NCI-H82 treated with DMSO at 0.1 percent for 48 hours (cell line): ENCODE results near the gene MPDZ.

Experiments used
- DNase-seq: peaks from one replicate; lab custom pipeline; 2025; ENCODE audit not compliant: unreplicated experiment; lab: John Stamatoyannopoulos, UW

MPDZ gene

DNA sequence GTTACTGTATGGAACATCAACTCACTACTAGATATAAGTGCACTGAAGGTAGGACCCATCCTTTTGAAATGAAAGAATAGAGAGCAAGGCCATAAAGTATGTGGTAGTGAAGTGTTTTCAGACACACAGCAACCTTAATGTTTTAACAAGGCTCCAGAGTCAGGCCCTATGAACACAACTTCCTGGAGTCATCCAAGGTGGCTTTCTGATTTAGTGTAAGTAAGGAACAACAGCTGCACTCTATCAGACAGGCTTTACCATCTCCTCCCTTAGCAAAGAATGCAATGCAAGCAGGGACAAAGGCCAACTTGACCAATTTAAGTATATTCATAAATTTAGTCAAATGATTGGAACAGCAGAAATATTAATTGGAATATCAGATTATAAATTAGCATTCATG lies 90.1 kb downstream of the MPDZ start:
- DNase-seq, result no peak

DNA sequence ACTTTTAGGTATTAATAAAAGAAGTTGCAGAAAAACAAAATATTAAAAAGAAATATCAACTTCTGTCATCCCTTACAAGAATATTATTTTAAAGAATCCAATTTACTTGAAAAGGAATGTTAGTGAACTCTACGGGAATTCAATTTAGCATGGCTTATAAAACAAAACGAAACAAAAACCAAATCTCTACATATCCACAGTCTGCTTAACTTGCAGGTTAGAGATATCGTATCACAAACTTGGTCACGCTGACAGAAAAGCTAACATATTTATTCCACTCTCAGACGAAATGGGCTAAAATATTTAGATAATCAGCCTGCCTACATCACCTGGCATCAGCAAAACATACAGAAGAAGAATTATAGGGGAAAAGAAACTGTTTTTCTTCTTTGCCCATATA lies 92.7 kb downstream of the MPDZ start:
- no peak for DNase-seq

DNA sequence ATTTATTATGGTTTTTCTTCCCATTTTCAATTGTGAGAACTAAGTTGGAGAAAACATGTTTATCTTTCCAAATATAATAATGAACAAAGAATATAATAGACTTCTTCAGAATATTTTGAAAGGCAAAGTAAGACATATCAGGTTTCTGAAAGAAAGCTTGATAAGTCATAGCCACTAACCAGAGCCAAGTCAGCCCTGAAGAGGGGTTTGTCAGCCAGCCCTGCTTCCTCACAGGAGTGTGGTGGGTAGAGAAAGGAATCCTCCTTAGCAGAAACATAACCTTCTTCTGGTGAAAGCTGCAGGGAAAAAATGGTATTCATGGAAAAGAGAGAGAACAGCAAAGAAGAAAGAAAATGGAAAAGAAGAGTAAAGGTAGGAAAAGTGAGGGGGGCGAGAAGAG lies 93.4 kb downstream of the MPDZ start:
- no peak for DNase-seq

DNA sequence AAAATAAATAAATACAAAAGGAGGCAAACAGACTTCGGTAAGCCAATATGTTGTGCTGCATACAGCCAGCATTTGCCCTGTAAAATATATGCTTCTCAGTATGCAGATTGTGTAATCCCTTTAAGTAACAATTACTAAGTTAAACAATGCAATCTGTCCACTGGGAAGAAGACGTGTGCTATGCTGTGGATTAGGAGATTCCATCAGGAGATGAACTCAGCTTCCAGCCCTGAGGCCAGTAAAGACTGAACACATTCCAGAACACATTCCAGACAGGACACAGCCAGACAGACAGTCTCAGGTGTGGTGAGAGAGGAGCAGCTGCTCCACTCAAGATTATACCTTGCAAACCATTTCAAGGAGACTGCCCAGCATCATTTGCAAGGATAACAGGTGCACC lies 97.8 kb downstream of the MPDZ start:
- peak; percentile 74 for DNase-seq

DNA sequence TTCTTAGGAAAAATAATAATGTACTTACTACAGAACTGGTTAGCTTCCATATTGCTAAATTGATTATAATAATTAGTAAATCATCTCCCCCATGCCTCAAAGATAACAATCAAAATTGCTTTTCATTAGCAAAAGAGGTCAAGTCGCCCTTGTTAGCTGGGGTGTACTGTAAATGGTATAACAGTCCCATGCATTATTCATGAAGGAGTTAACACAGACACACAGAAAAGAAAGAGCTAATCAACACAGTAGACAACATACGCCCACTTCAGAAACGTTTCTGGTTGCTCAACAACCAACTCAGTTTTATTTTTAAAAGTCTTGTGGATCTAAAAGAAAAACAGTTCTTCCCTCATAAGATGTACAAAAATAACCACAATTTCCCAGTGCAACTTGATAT lies 100.2 kb downstream of the MPDZ start:
- DNase-seq, result no peak

DNA sequence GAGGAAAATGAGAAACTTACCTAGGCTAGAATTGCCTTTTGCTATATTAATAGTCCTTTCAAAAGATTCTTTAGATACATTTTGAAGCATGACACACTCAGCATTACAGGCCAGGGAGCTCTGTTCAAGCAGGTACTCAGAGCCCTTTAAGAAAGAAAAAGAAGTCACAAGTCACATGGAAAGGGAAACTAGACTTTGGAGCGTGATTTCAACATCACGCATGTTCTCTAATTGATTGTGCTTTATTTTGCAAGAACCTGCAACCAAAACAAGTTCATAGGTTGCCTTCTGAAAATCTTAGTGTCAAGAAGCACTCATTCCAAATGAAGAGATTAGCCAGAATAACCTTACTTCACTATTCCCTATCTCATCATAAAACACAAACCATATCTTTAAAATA lies 103.8 kb downstream of the MPDZ start:
- DNase-seq, result no peak

DNA sequence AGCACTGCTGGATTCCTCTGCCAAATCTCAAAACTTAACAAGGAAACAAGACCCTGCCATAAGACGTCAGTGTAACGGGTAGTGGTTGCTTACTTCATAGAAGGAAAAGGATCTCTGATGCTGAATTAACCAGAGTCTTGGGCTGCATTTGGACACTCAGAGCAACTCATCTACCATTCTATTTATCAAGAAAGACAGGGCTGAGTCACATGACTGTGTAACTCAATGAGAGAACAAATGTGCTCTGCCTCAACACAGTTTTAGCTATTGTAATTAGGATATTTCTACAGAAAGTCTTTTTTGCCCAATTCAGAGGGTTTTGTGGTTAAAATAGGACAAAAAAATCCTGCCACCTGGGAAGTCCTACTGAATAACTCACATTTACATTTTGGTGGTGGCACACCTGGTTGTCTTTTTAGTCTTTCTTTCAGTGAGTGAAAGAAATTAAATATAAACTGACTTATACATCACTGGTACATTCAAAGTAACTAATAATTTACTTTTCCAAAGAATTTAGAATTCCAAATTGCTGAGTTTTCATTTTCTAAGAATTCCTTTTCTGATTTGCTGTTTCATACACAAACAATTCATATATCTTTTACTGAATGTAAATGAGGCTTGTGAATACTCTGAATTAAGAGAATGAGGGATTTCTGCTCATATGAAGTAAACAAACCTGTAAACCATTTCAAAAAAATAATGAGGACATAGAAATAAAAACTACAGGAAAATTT lies 104.4 kb downstream of the MPDZ start:
- DNase-seq, result no peak

DNA sequence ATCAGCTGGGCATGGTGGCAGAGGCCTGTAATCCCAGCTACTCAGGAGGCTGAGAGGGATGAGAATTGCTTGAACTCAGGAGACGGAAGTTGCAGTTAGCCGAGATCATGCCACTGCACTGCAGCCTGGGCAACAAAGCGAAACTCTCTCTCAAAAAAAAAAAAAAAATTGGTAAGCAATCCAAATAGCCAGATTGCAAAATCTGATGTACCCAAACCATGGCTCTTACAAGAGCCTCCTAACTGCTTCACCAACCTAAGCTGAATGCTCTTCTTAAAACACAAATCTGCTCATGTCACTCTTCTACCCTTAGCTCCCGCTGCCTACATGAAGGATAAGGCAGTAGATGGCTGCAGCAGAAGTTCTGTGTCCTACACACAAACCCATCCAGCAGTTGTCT lies 105.9 kb downstream of the MPDZ start:
- no peak for DNase-seq

DNA sequence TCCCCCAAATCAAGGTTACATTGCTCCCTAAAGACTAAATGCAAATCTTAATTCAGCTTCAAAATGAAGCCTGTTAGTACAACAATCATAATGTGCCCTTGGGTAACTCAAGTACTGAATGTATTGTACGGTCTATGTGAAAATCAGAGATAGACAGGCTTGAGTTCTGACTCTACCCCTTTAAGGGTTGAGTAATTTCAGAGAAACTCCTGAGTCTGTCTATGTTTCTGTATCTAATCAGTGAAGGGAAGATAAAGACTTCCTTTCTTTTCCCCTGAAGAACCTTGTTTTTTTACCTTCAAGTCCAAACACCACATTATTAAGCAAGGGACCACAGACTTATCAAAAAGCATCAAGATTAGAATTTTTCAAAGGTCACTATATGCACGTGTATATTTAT lies 108.2 kb downstream of the MPDZ start:
- DNase-seq, result no peak

DNA sequence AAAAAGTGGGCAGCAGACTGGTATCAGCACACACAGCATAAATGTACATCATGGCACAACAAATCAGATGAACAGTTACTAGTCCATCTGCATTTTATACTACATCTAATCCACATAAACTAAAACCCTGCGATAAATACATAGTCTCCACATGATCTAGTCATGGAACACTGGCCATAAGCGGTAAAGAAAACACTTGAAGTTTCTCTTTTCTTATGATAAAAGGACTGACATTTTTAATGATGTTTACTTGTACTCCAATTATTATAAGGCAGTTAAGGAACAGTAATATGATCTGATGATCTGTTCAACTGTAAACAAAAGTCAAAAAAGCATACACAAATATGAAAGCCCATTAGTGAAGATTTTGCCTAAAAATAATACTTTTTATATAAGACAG lies 112.5 kb downstream of the MPDZ start:
- DNase-seq, result no peak

DNA sequence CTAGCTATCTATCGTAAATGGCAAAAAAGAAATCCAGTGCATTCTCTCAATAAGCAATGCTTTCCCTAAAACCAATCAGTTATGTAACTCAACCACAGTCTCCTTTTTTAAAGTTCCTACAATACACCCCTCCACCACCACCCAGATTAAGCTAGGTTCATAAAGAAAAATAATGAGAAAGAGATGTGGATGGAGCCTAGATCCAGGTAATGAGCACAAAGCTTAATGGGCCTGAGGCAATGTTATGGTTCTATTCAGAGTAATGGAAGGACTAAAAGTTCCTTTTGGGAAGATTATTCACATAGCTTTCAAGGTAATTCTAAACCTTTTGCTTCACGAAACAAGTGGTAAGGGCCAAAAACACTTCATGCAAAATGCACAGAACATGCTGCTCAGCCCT lies 113.5 kb downstream of the MPDZ start:
- no peak for DNase-seq

DNA sequence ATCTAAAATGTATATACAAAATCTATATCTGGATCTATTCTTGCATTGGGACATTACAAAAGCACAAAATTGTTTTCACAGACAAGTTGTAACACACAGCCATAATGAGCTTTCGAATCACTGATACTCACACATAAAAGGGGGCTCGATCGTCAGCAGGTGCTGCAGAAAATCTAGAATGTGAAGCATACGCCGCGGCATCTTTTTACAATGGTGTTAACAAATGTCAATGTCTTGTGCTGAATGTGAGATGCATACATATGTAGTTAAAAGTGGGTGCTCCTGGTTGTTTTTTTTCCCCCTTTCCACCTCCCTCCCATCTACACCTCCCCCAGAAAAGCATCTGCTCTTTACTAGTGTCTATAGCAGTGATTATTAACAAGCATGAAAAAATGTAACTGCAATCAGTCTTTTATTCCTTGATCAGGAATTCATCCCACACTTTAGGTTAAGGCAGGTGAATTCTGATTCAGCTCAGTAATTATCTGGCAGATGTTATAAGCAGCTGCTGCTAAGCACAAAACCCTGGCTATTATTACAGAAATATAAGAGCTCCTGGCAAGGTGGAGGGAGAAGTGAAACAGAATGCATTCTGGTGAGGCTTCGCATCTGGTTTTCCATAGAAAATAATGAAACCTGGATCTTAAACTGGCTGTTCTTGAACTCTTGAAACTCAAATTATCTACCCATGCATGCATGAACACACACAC lies 114.1 kb downstream of the MPDZ start:
- DNase-seq, result no peak

DNA sequence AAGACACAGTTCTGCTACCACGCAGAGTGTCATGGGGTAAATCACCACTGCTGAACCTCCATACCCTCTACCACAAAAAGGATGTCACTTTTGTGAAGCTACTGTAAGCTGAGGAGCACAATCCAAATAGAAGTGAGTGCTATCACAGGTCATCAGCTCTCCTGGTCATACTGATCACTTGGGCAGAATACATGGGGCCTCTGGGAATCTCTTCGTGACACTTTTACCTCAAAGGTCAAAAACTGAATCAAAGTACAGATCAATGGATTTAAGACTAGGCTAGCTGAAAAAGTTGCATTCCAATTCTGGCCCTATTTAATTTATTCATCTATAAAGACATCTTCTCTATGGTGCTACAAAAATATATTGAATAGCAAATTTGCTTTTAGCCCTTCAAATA lies 115.5 kb downstream of the MPDZ start:
- DNase-seq, result no peak

DNA sequence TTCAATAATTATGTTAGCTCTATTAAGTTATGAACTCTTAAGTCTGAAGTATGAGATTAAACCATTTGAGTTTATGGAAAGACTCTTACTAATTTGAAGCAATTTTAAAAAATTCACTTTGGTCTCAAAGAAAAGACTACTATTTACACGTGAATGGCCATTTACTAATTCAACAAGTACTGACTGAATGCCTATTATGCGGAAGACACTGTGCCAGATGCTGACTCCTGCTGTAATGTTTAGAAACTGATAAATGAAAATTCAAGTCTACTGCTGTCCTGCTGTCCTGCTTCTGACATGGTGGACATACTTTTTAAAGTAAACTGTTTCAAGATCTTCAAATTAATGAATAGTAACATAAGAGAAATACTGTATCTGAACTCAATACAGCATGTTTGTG lies 116.2 kb downstream of the MPDZ start:
- DNase-seq, result no peak

DNA sequence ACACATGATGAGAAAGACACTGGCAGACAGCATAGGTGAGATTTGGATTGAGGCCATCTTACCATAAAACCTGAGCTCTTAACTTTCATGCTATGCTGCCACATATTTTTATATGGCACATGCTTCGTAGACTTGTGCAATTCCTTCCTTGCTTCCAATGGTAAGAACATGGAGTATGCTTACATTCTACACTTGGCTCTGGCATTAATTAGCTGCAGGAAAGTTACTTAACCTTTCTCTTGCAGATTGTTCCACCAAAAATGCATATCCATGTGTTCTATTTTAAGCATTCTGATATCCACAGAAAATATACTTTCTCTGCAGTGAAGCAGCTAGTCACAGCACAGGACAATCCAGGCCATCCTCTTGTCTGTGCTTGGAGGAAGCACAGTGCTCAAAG lies 119.4 kb downstream of the MPDZ start:
- DNase-seq, result no peak

DNA sequence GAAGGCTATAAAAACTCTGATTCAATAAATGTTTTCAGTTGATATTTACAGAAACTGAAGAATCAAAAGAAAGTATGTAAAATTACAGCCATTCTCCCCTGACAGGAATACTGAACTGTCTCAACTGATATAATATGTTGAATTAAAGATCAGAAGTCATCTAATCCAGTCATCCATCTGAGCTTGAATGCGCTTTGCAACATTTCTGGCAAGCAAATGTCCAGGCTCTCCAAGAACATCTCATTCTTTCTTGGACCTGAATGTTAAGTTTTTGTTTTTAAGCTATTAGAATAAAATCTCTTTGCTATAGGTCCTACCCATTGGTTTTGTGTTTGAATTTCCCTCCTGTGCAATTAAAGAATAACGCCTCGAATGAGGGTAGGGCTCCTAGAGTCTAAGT lies 120.5 kb downstream of the MPDZ start:
- DNase-seq, result no peak

DNA sequence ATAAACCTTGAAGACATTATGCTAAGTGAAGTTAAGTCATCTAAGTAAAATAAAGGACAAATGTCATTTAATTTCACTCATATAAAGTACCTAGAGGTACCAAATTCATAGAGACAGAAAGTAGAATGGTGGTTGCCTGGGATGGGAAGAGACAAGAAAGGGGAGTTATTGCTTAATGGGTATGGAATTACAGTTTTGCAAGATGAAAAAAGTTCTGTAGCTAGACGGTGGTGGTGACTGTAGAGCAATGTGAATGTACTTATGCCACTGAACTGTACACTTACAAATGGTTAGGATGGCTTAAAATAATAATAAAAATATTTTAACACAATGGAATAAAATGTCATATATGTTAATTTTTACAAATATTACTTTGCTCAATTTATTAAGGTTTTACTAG lies 128.0 kb downstream of the MPDZ start:
- no peak for DNase-seq

DNA sequence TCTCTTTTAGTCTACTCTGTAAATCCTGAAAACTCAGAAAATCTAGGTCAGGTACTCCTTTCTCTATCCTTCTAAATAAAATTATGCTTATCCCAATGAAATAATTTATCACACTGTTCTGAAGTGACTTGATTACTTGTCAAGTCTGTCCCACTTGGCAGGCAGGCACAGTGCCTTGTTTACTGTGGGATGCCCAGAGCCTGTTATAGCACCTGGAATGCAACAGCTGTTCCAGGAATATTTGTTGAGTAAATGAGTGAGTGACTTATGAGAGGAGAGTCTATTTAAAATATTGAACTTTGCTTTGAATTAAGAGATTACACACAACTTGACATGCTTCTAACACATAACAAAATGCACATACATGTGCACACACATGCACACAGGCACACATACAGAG lies 130.0 kb downstream of the MPDZ start:
- DNase-seq, result no peak

DNA sequence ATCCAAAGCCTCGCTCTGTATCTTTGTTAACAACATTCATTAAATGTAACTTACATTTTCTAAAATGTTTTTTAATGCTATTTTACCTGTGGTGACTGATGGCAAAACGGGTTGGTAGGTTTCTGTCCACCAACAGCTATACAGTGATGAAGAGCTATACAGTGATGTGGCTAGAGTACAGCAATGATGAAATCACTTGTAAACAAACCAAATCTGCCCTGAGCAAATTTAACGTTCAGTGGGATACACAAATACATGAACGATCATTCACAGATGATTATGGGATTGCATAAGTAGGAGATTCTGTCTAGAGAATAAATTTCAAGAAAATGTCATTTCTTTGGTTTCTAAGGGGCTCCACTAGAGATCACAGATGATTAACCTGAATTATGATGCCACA lies 132.7 kb downstream of the MPDZ start:
- no peak for DNase-seq

DNA sequence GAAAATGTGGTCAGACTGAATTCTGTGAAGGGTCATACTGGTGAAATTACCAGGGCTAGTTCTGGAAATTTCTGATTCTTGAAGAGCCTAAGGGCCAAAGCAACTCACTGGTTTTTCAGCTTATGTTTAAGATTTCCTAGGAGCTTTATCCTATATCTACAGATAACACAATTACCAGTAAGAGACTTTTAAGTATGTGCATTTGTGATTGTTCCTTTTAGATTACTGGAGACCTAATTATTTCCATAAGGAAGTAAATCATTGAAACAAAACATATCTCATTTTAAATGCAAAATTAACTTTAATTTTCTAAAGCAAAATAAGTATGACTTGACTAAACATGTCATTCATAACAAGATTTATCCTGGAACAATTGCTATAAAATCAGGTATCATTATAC lies 134.2 kb downstream of the MPDZ start:
- DNase-seq, result no peak

DNA sequence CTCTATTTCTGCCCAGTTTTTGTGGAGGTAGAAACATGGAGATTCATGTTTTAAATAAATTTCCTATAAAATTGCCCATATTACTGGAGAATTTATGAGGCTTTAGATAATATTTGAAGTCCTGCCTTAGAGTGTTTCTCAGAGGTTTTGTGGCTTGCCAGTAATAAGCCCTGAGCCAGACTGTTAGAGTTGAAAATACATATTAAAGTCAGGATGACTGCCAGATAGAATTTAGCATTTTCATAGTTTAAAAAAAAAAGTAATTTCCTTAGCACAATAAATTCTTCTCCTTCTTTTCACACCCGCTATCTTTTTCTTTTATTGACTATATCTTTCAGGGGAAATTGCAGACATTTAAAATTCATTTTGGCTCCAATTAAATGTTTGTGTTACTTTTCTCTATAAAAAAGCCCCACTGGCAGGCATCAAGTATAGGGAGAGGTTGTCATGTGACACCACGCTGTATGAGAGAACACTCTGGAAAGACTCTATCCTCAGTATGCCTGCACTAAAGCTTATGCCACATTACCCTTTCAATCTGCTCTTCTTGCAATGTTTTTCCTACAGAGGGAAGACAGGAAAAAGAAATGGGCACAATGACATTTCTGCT lies 135.2 kb downstream of the MPDZ start:
- no peak for DNase-seq

DNA sequence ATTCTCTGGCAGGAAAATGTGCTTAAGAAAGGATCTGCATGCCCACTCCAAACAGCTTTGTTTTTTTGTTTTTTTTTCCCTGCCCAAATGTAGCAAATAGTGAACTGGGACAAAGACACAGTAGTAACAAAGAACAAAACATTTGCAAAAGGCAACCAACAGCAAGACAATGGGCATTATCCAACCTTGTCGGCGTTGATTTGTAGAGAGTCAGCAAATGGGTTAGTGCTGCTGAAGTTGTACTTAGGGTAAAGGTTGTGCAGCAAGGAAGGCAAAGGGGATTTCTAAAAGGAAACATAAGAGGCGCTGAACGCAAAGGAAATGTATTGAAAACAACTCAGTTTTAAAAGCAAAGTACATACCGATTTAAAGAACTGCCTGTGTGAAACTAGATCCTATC lies 136.2 kb downstream of the MPDZ start:
- DNase-seq, result no peak

DNA sequence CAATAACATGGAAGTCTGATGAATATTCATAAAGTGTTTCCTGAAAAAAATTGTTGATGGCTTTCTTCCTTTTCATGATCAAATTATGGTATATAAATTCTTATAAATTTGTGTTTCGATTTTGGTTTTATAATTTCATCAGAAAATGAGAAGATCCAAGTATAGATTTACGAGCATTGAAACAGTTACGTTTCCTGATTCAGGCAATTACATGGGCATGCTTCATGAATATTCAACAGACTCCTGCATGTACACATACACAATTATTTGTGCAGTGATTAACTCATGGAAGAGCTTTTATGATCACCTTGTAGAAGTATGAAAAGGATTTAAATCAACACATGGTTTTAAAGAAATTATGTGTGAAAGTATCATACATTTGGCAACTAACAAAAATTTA lies 136.7 kb downstream of the MPDZ start:
- DNase-seq, result no peak
